Upper lobe of left lung (tissue), 6 donors: ENCODE results near the gene COBL. TPM values are rescaled to one million over a fixed set of nuclear protein-coding genes. Genes with fewer than 3 reads are reported as not detected.

Source experiments
- ATAC-seq, 2 donors: fragments of 200-7000 bp; cut with Tn5 transposase; one replicate each; pipeline ENCODE4 v1.9.1; 2022; ENCODE audit warnings: mild to moderate bottlenecking in 2 of 2, moderate library complexity in 2 of 2; ENCODE audit not compliant: low FRiP score in 2 of 2
- DNase-seq, 2 donors: peaks; one replicate each; pipeline ENCODE4 v3.0.0-alpha.2; 2019 to 2020
- H3K27ac ChIP-seq, 4 donors: fragments of 200-600 bp; sonication (generic); one replicate each; pipeline ENCODE4 v1.5.1; 2016 to 2019
- H3K27me3 ChIP-seq, 4 donors: fragments of 200-600 bp; sonication (generic); one replicate each; pipeline ENCODE4 v1.5.1; 2017 to 2019
- H3K36me3 ChIP-seq, 4 donors: fragments of 200-600 bp; sonication (generic); one replicate each; pipeline ENCODE4 v1.5.1; 2016 to 2019
- H3K4me1 ChIP-seq, 4 donors: fragments of 200-600 bp; sonication (generic); one replicate each; pipeline ENCODE4 v1.5.1; 2018 to 2019
- H3K4me3 ChIP-seq, 4 donors: fragments of 200-600 bp; sonication (generic); one replicate each; pipeline ENCODE4 v1.5.1; 2017 to 2019; ENCODE audit warnings: mild to moderate bottlenecking in 2 of 4, moderate library complexity in 1 of 4
- H3K9me3 ChIP-seq, 4 donors: fragments of 200-600 bp; sonication (generic); one replicate each; pipeline ENCODE4 v1.5.1; 2018 to 2019
- CTCF ChIP-seq, 6 experiments: fragments of 450-650 bp in 4 of 6; fragments of 200-600 bp in 2 of 6; sonication (generic) in 2 of 6; IDR thresholded peaks; one replicate each; pipeline ENCODE4 v1.5.1; 2016 to 2019; ENCODE audit warnings: antibody characterized with exemption in 6 of 6
- EP300 ChIP-seq, 4 donors: sonication (generic); formaldehyde crosslinking; IDR thresholded peaks; one replicate each; pipeline ENCODE4 v1.5.1; 2017; ENCODE audit warnings: antibody characterized with exemption in 4 of 4, control low read depth in 2 of 4
- POLR2A ChIP-seq, 4 donors: fragments of 450-650 bp; IDR thresholded peaks; one replicate each; pipeline ENCODE4 v1.5.1; 2016 to 2017; ENCODE audit warnings: antibody characterized with exemption in 4 of 4, mild to moderate bottlenecking in 2 of 4
- POLR2AphosphoS5 ChIP-seq, 2 donors: sonication (generic); formaldehyde crosslinking; IDR thresholded peaks; one replicate each; pipeline ENCODE4 v1.5.1; 2017; ENCODE audit warnings: antibody characterized with exemption in 2 of 2
- WGBS, 2 donors: methylation state at CpG; one replicate each; pipeline ENCODE4 v1.1.5; 2017 to 2018; 5-methylcytosine and 5-hydroxymethylcytosine counted together
- total RNA-seq, 6 donors: library from RNA; depleted of rRNA in 4 of 6; stranded (reverse); fragments of >200 nt in 4 of 6; gene quantifications; one replicate each; pipeline versions ENCODE4 v1.1.0 to v1.2.1, GENCODE V29; 2016 to 2021
- donor health status: DM: no; HTN: no; CAD: no; lungs with moderate emphysema.
- donor health status: DM: no; HTN: yes; CAD: no; lungs with severe emphysema.

Gene COBL
- total RNA-seq, 6 donors from 2014 or later, result 27.0 to 54.7 (median 36.8) TPM

DNA sequence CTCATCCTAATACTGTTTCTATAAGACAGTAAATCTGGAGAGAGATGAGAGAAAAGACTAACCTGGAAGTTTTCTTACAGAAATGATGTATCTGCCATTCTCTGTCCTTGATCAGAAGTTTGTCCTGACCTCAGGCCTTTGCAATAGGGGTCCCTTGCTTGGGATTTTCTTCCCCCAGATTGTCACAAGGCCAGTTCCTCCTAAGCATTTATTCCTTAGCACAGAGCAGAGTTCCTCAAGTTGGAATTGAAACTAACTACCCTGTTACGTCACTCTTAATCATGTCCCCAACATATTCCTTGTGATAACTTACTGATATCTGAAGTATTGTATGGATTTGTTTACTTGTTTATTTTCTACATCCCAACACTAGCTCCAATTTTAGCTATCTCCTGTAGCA, 202.1 kb downstream of the COBL start:
- 71 to 82% methylated on average over 1 of the region's 1 CpG for WGBS, 2 donors
- TF ChIP-seq POLR2AphosphoS5 (IDR thresholded peaks at IDR 0.05) (no peak), CTCF (IDR thresholded peaks at IDR 0.05) (no peak), EP300 (IDR thresholded peaks at IDR 0.05) (no peak), POLR2A (IDR thresholded peaks at IDR 0.05) (no peak)
- Histone ChIP-seq H3K4me3 (no peak overlapping the region), H3K27ac (no peak overlapping the region), H3K36me3 (no peaks in the 10 kb centered on the region), H3K27me3 (no peaks in the 10 kb centered on the region), H3K4me1 (no peaks in the 10 kb centered on the region), H3K9me3 (no peaks in the 10 kb centered on the region)
- DNase-seq (no peak), ATAC-seq (no peak)

DNA sequence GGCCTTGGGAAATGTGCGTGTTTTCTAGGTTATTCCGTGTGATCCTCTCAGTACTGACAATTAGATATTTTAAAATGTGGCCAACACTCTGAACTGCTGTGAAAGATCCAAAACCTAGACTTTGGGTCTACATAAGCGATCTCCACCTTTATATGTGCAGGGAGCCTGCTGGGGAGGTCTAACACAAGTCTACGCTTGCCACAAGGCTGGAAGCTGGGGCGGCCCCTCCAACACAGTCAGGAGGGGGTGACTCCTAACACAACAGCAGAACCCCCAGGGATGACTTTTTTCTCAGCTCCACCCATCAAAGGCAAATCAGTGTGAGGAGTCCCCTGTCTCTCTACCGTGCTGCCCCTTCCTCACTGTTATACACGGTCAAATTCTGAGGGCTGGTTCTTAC, 202.6 kb downstream of the COBL start:
- TF ChIP-seq EP300 (IDR thresholded peaks at IDR 0.05), result no peak
- TF ChIP-seq POLR2A (IDR thresholded peaks at IDR 0.05), result no peak
- TF ChIP-seq CTCF (IDR thresholded peaks at IDR 0.05), result no peak
- TF ChIP-seq POLR2AphosphoS5 (IDR thresholded peaks at IDR 0.05), result no peak
- ATAC-seq (no peak), DNase-seq (no peak)
- Histone ChIP-seq H3K9me3 (no peaks in the 10 kb centered on the region), H3K27me3 (no peaks in the 10 kb centered on the region), H3K4me3 (no peak overlapping the region), H3K27ac (no peak overlapping the region), H3K36me3 (no peaks in the 10 kb centered on the region), H3K4me1 (no peaks in the 10 kb centered on the region)
- WGBS, 2 donors, result 91 to 98% methylated on average over 7 of the region's 7 CpGs

DNA sequence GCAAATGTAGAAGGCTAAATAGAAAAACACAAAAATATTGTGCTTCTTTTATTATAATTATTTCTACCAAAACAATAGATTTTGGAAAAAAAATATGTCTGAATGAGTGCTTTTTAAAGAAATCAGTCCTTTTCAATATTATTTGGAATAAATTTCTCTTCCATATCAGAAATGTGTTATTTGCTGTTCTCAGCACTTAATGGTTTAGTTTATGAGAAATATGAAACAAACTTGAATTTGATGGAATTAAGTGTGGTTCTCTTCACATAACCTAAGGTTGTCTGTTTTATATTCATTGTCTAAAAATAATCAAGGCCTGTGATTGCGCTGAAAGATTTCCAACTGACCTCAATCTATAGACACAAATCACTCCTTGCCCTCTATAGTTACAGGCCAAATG, 203.0 kb downstream of the COBL start:
- TF ChIP-seq POLR2AphosphoS5 (IDR thresholded peaks at IDR 0.05), result no peak
- no peak for TF ChIP-seq EP300 (IDR thresholded peaks at IDR 0.05)
- no peak for TF ChIP-seq POLR2A (IDR thresholded peaks at IDR 0.05)
- no peak for TF ChIP-seq CTCF (IDR thresholded peaks at IDR 0.05)
- Histone ChIP-seq H3K4me1 (no peaks in the 10 kb centered on the region), H3K27me3 (no peaks in the 10 kb centered on the region), H3K9me3 (no peaks in the 10 kb centered on the region), H3K4me3 (no peak overlapping the region), H3K27ac (no peak overlapping the region), H3K36me3 (no peaks in the 10 kb centered on the region)
- DNase-seq, result no peak
- WGBS, 2 donors, result 95 to 100% methylated on average over 1 of the region's 1 CpG
- ATAC-seq, result no peak

DNA sequence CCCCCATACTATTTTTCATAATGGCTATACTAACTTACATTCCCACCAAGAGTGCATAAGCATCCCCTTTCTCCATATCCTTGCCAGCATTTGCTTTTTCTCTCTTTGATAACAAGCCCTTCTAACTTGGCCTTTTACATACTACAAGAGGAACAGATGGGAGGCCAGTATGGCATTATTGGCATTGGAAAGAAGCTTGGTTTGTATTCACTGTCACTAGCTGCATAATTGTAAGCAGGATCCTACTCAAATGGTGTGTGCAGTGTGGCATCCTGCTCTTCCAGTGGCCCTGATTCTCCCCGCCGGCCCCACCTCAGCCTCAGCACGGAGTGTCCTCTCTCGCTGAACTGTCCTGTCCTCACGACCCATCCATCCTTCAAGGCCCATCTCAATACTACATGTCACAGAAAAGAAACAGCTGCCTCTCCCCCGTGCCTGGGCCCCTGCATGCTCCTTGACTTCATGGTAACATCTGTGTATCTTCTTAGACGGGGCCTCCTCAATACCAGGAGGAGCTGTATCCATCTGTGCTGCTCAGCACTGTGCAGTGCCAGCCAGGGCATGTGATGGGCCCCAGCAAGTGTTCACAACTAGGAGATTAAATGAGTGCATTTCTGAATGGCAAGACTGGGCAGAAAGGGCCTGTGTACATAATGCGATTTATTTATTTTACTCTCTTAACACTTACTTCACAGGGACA, 205.2 kb downstream of the COBL start:
- H3K36me3 ChIP-seq, result no peaks in the 10 kb centered on the region
- ATAC-seq (no peak), DNase-seq (no peak)
- WGBS, 2 donors, result 82 to 89% methylated on average over 8 of the region's 8 CpGs
- H3K4me1 ChIP-seq, result peaks cover 0 to 3% (median 0%) of the 10 kb centered on the region in 4 donors
- no peaks in the 10 kb centered on the region for H3K27me3 ChIP-seq
- no peaks in the 10 kb centered on the region for H3K9me3 ChIP-seq
- H3K27ac ChIP-seq, result no peak overlapping the region
- no peak overlapping the region for H3K4me3 ChIP-seq
- TF ChIP-seq POLR2AphosphoS5 (IDR thresholded peaks at IDR 0.05), result no peak
- TF ChIP-seq POLR2A (IDR thresholded peaks at IDR 0.05), result no peak

DNA sequence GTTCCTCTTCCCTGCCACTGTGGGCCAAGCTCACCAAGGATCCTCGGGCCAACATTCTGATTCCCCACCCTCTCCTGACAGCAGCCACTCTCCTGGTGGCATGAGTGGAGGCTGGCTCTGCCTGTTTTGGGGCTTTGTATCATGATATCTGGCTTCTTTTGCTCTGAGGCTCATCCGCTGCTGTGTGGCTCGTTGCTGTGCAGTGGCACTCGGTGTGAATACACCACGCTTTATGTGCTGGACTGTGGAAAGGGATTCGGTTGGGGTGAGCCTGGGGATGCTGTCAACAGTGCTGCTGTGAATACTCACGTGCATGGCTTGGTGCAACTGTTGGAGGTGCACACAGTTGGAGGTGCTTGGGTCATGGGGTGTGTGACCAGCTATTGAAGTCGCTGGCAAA, 208.5 kb downstream of the COBL start:
- no peaks in the 10 kb centered on the region for H3K27me3 ChIP-seq
- no peak overlapping the region for H3K4me3 ChIP-seq
- no peak for ATAC-seq
- no peaks in the 10 kb centered on the region for H3K36me3 ChIP-seq
- peaks cover 0 to 3% (median 0%) of the 10 kb centered on the region in 4 donors for H3K4me1 ChIP-seq
- no peak overlapping the region for H3K27ac ChIP-seq
- no peak for DNase-seq
- WGBS, 2 donors, result 75 to 88% methylated on average over 5 to 8 of the region's 8 CpGs
- no peaks in the 10 kb centered on the region for H3K9me3 ChIP-seq
- no peak for TF ChIP-seq POLR2AphosphoS5 (IDR thresholded peaks at IDR 0.05)
- no peak for TF ChIP-seq EP300 (IDR thresholded peaks at IDR 0.05)
- TF ChIP-seq POLR2A (IDR thresholded peaks at IDR 0.05), result no peak
- TF ChIP-seq CTCF (IDR thresholded peaks at IDR 0.05), result no peak
